Peyer's patch (tissue), 4 donors: Measurements from ENCODE around the gene GRIA4.

ENCODE experiments used
- POLR2A ChIP-seq, 2 donors: fragments of 450-650 bp; IDR thresholded peaks; one replicate each; pipeline ENCODE4 v1.5.1; 2017; ENCODE audit warnings: antibody characterized with exemption in 2 of 2, mild to moderate bottlenecking in 2 of 2, moderate library complexity in 2 of 2
- TF ChIP-seq, protein P1 (sequence below), 6 experiments: fragments of 450-650 bp in 4 of 6; fragments of 200-600 bp in 2 of 6; sonication (generic) in 1 of 6; IDR thresholded peaks; one replicate each; pipeline ENCODE4 v1.5.1; 2017 to 2019; ENCODE audit warnings: antibody characterized with exemption in 6 of 6, mild to moderate bottlenecking in 3 of 6, moderate library complexity in 1 of 6

DNA sequence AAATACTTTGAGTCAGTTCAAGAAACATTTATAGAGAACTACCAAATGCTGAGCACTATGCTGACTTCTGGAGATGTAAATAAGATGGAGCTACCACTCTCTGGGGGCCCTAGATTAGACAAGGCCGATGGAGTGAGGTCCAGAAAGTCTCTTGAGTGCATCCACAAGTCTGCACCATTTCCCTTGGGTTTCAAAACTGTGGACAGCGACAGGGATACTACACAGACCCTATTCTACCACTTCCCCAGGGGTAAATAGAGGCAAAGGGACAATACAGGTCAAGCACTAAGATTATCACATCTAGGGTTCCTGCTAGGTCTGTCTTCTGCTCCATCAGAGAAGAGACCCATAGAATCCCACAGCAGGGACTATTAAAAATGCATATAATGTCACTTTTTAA, 183.2 kb downstream of the GRIA4 start:
- TF ChIP-seq, protein P1, sequence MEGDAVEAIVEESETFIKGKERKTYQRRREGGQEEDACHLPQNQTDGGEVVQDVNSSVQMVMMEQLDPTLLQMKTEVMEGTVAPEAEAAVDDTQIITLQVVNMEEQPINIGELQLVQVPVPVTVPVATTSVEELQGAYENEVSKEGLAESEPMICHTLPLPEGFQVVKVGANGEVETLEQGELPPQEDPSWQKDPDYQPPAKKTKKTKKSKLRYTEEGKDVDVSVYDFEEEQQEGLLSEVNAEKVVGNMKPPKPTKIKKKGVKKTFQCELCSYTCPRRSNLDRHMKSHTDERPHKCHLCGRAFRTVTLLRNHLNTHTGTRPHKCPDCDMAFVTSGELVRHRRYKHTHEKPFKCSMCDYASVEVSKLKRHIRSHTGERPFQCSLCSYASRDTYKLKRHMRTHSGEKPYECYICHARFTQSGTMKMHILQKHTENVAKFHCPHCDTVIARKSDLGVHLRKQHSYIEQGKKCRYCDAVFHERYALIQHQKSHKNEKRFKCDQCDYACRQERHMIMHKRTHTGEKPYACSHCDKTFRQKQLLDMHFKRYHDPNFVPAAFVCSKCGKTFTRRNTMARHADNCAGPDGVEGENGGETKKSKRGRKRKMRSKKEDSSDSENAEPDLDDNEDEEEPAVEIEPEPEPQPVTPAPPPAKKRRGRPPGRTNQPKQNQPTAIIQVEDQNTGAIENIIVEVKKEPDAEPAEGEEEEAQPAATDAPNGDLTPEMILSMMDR (IDR thresholded peaks at IDR 0.05), result no peak
- no peak for TF ChIP-seq POLR2A (IDR thresholded peaks at IDR 0.05)
